NK-92 (cell line): Measurements from ENCODE around the gene ZDHHC20.

Experiments
- DNase-seq: peaks from one replicate; lab custom pipeline; 2025; ENCODE audit not compliant: unreplicated experiment; lab: John Stamatoyannopoulos, UW

Gene ZDHHC20

GRCh38 chr13:21458813-21459701 is at the start of gene ZDHHC20:
TSS of gene ZDHHC20 (minus strand) at chr13:21459303. CDS start at chr13:21459171, 132 bp downstream.
- DNase-seq = peak; percentile 18

- no peak for DNase-seq
Measured at GRCh38 chr13:21504379-21504778, 45.3 kb upstream of the ZDHHC20 start.

GRCh38 chr13:21501686-21502085 is 42.6 kb upstream of the ZDHHC20 start:
- DNase-seq = no peak

GRCh38 chr13:21486322-21486721 is 27.2 kb upstream of the ZDHHC20 start:
- no peak for DNase-seq

- DNase-seq = no peak
Measured at GRCh38 chr13:21483748-21484147, 24.6 kb upstream of the ZDHHC20 start.

- DNase-seq = no peak
Measured at GRCh38 chr13:21481359-21481758, 22.3 kb upstream of the ZDHHC20 start.

- no peak for DNase-seq
Measured at GRCh38 chr13:21478881-21479808, 20.0 kb upstream of the ZDHHC20 start.

GRCh38 chr13:21476893-21477472 is 17.9 kb upstream of the ZDHHC20 start:
- DNase-seq = no peak

- DNase-seq = no peak
Measured at GRCh38 chr13:21475115-21475514, 16.0 kb upstream of the ZDHHC20 start.

GRCh38 chr13:21470785-21471184 is 11.7 kb upstream of the ZDHHC20 start:
- DNase-seq = no peak

GRCh38 chr13:21466527-21466926 is 7.4 kb upstream of the ZDHHC20 start:
- no peak for DNase-seq

- DNase-seq = no peak
Measured at GRCh38 chr13:21465710-21466160, 6.6 kb upstream of the ZDHHC20 start.

- DNase-seq = no peak
Measured at GRCh38 chr13:21463424-21463823, 4.3 kb upstream of the ZDHHC20 start.

- DNase-seq = no peak
Measured at GRCh38 chr13:21461131-21461530, 2.0 kb upstream of the ZDHHC20 start.

GRCh38 chr13:21458451-21458812 is 671 bp downstream of the ZDHHC20 start:
- DNase-seq = no peak

- no peak for DNase-seq
Measured at GRCh38 chr13:21453387-21454081, 5.6 kb downstream of the ZDHHC20 start.

GRCh38 chr13:21450936-21451335 is 8.2 kb downstream of the ZDHHC20 start:
- no peak for DNase-seq

GRCh38 chr13:21446656-21447055 is 12.4 kb downstream of the ZDHHC20 start:
- no peak for DNase-seq

- DNase-seq = no peak
Measured at GRCh38 chr13:21445759-21446158, 13.3 kb downstream of the ZDHHC20 start.

- no peak for DNase-seq
Measured at GRCh38 chr13:21443171-21443570, 15.9 kb downstream of the ZDHHC20 start.

- DNase-seq = no peak
Measured at GRCh38 chr13:21436582-21436981, 22.5 kb downstream of the ZDHHC20 start.
